IPS-NIHi11 (cell line): ENCODE measurements around the gene PLXDC1.
"Not testable (repeated sequence)": the region's sequence is repeated elsewhere in the genome, so short reads cannot be mapped to it uniquely, and the experiment has no call there.

Experiments used
- DNase-seq: peaks from one replicate; pipeline ENCODE4 v3.0.0; 2012; ENCODE audit warnings: mixed read lengths, low spot score

PLXDC1 gene

GRCh38 chr17:39125143-39125875 lies 26.1 kb downstream of the PLXDC1 start:
- no peak for DNase-seq

- no peak for DNase-seq
These were observed 27.8 kb downstream of the PLXDC1 start for GRCh38 chr17:39123627-39124026.

GRCh38 chr17:39122991-39123390 lies 28.4 kb downstream of the PLXDC1 start:
- no peak for DNase-seq

- not testable (repeated sequence) for DNase-seq
These were observed 29.5 kb downstream of the PLXDC1 start for GRCh38 chr17:39121919-39122318.

- no peak for DNase-seq
These were observed 32.6 kb downstream of the PLXDC1 start for GRCh38 chr17:39118674-39119419.

- DNase-seq = no peak
These were observed 35.2 kb downstream of the PLXDC1 start for GRCh38 chr17:39116224-39116623.

GRCh38 chr17:39115135-39115534 lies 36.3 kb downstream of the PLXDC1 start:
- DNase-seq = no peak

GRCh38 chr17:39114723-39115122 lies 36.7 kb downstream of the PLXDC1 start:
- DNase-seq = no peak

- DNase-seq = no peak
These were observed 37.6 kb downstream of the PLXDC1 start for GRCh38 chr17:39113871-39114270.

GRCh38 chr17:39110435-39111136 lies 40.9 kb downstream of the PLXDC1 start:
- DNase-seq = peak; percentile 72

GRCh38 chr17:39108461-39109375 lies 42.7 kb downstream of the PLXDC1 start:
- DNase-seq = no peak

- DNase-seq = no peak
These were observed 43.5 kb downstream of the PLXDC1 start for GRCh38 chr17:39107973-39108372.

- no peak for DNase-seq
These were observed 44.3 kb downstream of the PLXDC1 start for GRCh38 chr17:39107155-39107554.

GRCh38 chr17:39105705-39106104 lies 45.7 kb downstream of the PLXDC1 start:
- DNase-seq = no peak

- DNase-seq = no peak
These were observed 46.8 kb downstream of the PLXDC1 start for GRCh38 chr17:39104657-39105056.

GRCh38 chr17:39104046-39104445 lies 47.4 kb downstream of the PLXDC1 start:
- DNase-seq = no peak

- no peak for DNase-seq
These were observed 50.3 kb downstream of the PLXDC1 start for GRCh38 chr17:39101091-39101490.

GRCh38 chr17:39100530-39100929 lies 50.9 kb downstream of the PLXDC1 start:
- no peak for DNase-seq

GRCh38 chr17:39099663-39100286 lies 51.7 kb downstream of the PLXDC1 start:
- no peak for DNase-seq

GRCh38 chr17:39098588-39098987 lies 52.8 kb downstream of the PLXDC1 start:
- no peak for DNase-seq

GRCh38 chr17:39097537-39097936 lies 53.9 kb downstream of the PLXDC1 start:
- no peak for DNase-seq
